K562 (cell line): ENCODE data around the gene CENPP. TPM values are rescaled to one million over a fixed set of nuclear protein-coding genes. Genes with fewer than 3 reads are reported as not detected.

Experiments used
- ATAC-seq: fragments of 200-7000 bp; cut with Tn5 transposase; 3 replicates; pipeline ENCODE4 v1.9.1; 2020; ENCODE audit warnings: moderate library complexity
- BruUV-seq: library from RNA; stranded (reverse); fragments of 400-500 nt; replicated peaks from 2 replicates; lab custom pipeline; 2021; lab: Mats Ljungman, UMichigan
- CTCF ChIA-PET: fragments of 300-600 bp; formaldehyde crosslinking; extraction: SDS; loops from one replicate; lab custom pipeline; 2021; ENCODE audit warnings: low intra/inter-chr PET ratio; lab: Yijun Ruan, JAX
- POLR2A ChIA-PET: fragments of 300-600, 350-650 bp; sonication (Branson Sonifier 250); formaldehyde crosslinking; extraction: SDS; loops from one replicate; lab custom pipeline; 2021; ENCODE audit warnings: antibody characterized with exemption, inconsistent platforms; lab: Yijun Ruan, JAX
- DNase-seq, 4 experiments: peaks; one replicate each; pipeline versions ENCODE4 v3.0.0 to v3.0.0-alpha.2; 2011 to 2018; ENCODE audit warnings: low spot score in 3 of 4, mixed read lengths in 3 of 4; ENCODE audit errors: extremely low read depth in 1 of 4
- FAIRE-seq: peaks from 2 replicates; lab custom pipeline; 2011; peaks lifted over from hg19 to GRCh38; lab: Jason Lieb, UNC
- H2AFZ ChIP-seq: 2 replicates; pipeline ENCODE4 v1.6.0; 2011; ENCODE audit warnings: low read depth, low read length, control low read depth, inconsistent platforms
- H3K27ac ChIP-seq: fragments of 200-600 bp; 3 replicates; pipeline ENCODE4 v1.8.0; 2011; ENCODE audit warnings: low read depth, mild to moderate bottlenecking, control low read depth, inconsistent platforms, low read length, moderate library complexity, mixed read lengths; ENCODE audit errors: extremely low read depth
- H3K27me3 ChIP-seq, 2 experiments: fragments of 300-600 bp in 1 of 2; 2 replicates in 1 of 2; 3 replicates in 1 of 2; pipeline versions ENCODE4 v1.6.0 to v1.8.0; 2011; ENCODE audit warnings: inconsistent platforms in 2 of 2, low read length in 2 of 2, mild to moderate bottlenecking in 1 of 2, mixed read lengths in 1 of 2, moderate library complexity in 1 of 2; ENCODE audit not compliant: control insufficient read depth in 2 of 2, insufficient read depth in 2 of 2
- H3K36me3 ChIP-seq: fragments of 300-600 bp; 3 replicates; pipeline ENCODE4 v1.8.0; 2011; ENCODE audit warnings: mild to moderate bottlenecking, low read length, inconsistent platforms; ENCODE audit not compliant: control insufficient read depth, insufficient read depth
- H3K4me1 ChIP-seq, 2 experiments: fragments of 200-600 bp in 1 of 2; replicated peaks in 1 of 2; 2 replicates in 1 of 2; 3 replicates in 1 of 2; pipeline versions ENCODE4 v1.5.1 to v1.8.0; 2011; ENCODE audit warnings: inconsistent platforms in 2 of 2, low read length in 2 of 2, mild to moderate bottlenecking in 1 of 2, mixed read lengths in 1 of 2, moderate library complexity in 1 of 2; ENCODE audit not compliant: control insufficient read depth in 2 of 2, insufficient read depth in 2 of 2
- H3K4me2 ChIP-seq: 2 replicates; pipeline ENCODE4 v1.6.1; 2011; ENCODE audit warnings: low read length, control low read depth, inconsistent platforms, mixed read lengths; ENCODE audit not compliant: insufficient read depth
- H3K4me3 ChIP-seq: fragments of 200-600 bp; sonication (generic), shearing (Covaris generic); 2 replicates; pipeline ENCODE4 v1.5.1; 2016; ENCODE audit warnings: control low read depth, inconsistent platforms
- H3K79me2 ChIP-seq: fragments of 200-600 bp; 3 replicates; pipeline ENCODE4 v1.8.0; 2011; ENCODE audit warnings: low read length, inconsistent platforms; ENCODE audit not compliant: control insufficient read depth, insufficient read depth
- H3K9ac ChIP-seq, 2 experiments: 2 replicates each; pipeline versions ENCODE4 v1.6.0 to v1.6.1; 2011; ENCODE audit warnings: low read depth in 2 of 2, low read length in 2 of 2, control low read depth in 1 of 2, inconsistent platforms in 1 of 2, mild to moderate bottlenecking in 1 of 2, mixed read lengths in 1 of 2; ENCODE audit not compliant: insufficient read depth in 1 of 2
- H3K9me1 ChIP-seq: one replicate; pipeline ENCODE4 v1.6.0; 2011; ENCODE audit warnings: inconsistent platforms, mild to moderate bottlenecking, low read length, moderate library complexity; ENCODE audit not compliant: control insufficient read depth, insufficient read depth
- H3K9me3 ChIP-seq: replicated peaks from 2 replicates; pipeline ENCODE4 v1.5.1; 2011; ENCODE audit warnings: low read depth, low read length, inconsistent platforms; ENCODE audit not compliant: control insufficient read depth, insufficient read depth
- H4K20me1 ChIP-seq: replicated peaks from 2 replicates; pipeline ENCODE4 v1.6.1; 2011; ENCODE audit warnings: low read length, inconsistent platforms, mixed read lengths; ENCODE audit not compliant: control insufficient read depth, insufficient read depth
- NFIX ChIP-seq: fragments of 250-450 bp; sonication (Bioruptor Pico); IDR thresholded peaks from 2 replicates; pipeline ENCODE4 v1.4.0; 2020; ENCODE audit warnings: low read depth, mild to moderate bottlenecking, moderate library complexity
- NR3C1 ChIP-seq: sonication (generic); formaldehyde crosslinking; IDR thresholded peaks from 2 replicates; pipeline ENCODE4 v1.8.1; 2022; ENCODE audit warnings: missing genetic modification reagents
- OTX1 ChIP-seq: fragments of 450-650 bp; formaldehyde crosslinking; IDR thresholded peaks from 2 replicates; pipeline ENCODE4 v1.4.0; 2022; ENCODE audit warnings: mild to moderate bottlenecking
- PHB2 ChIP-seq: fragments of 450-650 bp; IDR thresholded peaks from 2 replicates; pipeline ENCODE4 v1.6.1; 2017; ENCODE audit warnings: low read depth
- PHTF2 ChIP-seq: fragments of 250-450 bp; sonication (Bioruptor Pico); IDR thresholded peaks from 2 replicates; pipeline ENCODE4 v1.5.0; 2021; ENCODE audit warnings: mild to moderate bottlenecking
- TAF9B ChIP-seq: fragments of 450-650 bp; IDR thresholded peaks from 2 replicates; pipeline ENCODE4 v1.6.1; 2018; ENCODE audit warnings: mild to moderate bottlenecking; ENCODE audit not compliant: partially characterized antibody
- XRCC3 ChIP-seq: fragments of 450-650 bp; IDR thresholded peaks from 2 replicates; pipeline ENCODE4 v1.6.1; 2017; ENCODE audit warnings: mild to moderate bottlenecking, moderate library complexity
- YBX1 ChIP-seq: fragments of 450-650 bp; IDR thresholded peaks from 2 replicates; pipeline ENCODE4 v1.7.1; 2016; ENCODE audit warnings: mild to moderate bottlenecking
- ZFP36 ChIP-seq: fragments of 150-350 bp; IDR thresholded peaks from 2 replicates; pipeline ENCODE4 v1.6.1; 2018; ENCODE audit warnings: low read length, low read depth; ENCODE audit not compliant: partially characterized antibody
- ZNF584 ChIP-seq: fragments of 200-800 bp; sonication (Bioruptor generic); IDR thresholded peaks from 2 replicates; pipeline ENCODE4 v1.6.1; 2016; ENCODE audit warnings: low read depth, mild to moderate bottlenecking, missing genetic modification characterization, missing compliant biosample characterization
- WGBS: fragments of 100-300 bp; shearing (Covaris generic); methylation state at CpG from one replicate; pipeline ENCODE4 v1.1.6; 2016; ENCODE audit warnings: low coverage, mixed read lengths; ENCODE audit not compliant: insufficient coverage; ENCODE audit errors: missing lambda C conversion rate; 5-methylcytosine and 5-hydroxymethylcytosine counted together
- in situ Hi-C: fragments of 300-500 bp; cut with MboI; formaldehyde crosslinking; loops from 4 replicates; pipeline ENCODE4 v1.15.0; 2018; ENCODE audit warnings: inconsistent platforms, mixed read lengths
- intact Hi-C: fragments of 100-400 bp; cut with micrococcal nuclease; formaldehyde crosslinking; loops from 2 replicates; pipeline ENCODE4 v1.14.2; 2022
- polyA plus RNA-seq, 8 experiments: library from polyadenylated mRNA; depleted of rRNA in 4 of 8; stranded (reverse) in 5 of 8; unstranded in 3 of 8; fragments of >200 nt; fragmentation: Nextera tagmentation in 2 of 8; fragmentation: Illumina TruSeq in 1 of 8; extraction: Ambion mirVana in 2 of 8; extraction: Trizol in 1 of 8; gene quantifications; 2 replicates each; pipeline versions ENCODE4 v1.2.1 to v1.2.3, GENCODE V29; 2011 to 2014; ENCODE audit warnings: inconsistent platforms in 1 of 8, missing spikeins in 1 of 8
- total RNA-seq, 7 experiments: library from RNA; depleted of rRNA in 6 of 7; stranded (reverse); fragments of >200 nt in 6 of 7; fragmentation: Illumina TruSeq in 2 of 7; extraction: Trizol in 2 of 7; gene quantifications; 2 replicates each; pipeline versions ENCODE4 v1.2.1 to v1.2.3, GENCODE V29; 2011 to 2021; ENCODE audit warnings: low replicate concordance in 1 of 7
- TF ChIP-seq, protein P1 (sequence below): fragments of 250-450 bp; sonication (Bioruptor Pico); IDR thresholded peaks from 2 replicates; pipeline ENCODE4 v1.4.0; 2020; ENCODE audit warnings: mild to moderate bottlenecking

The CENPP gene
- total and polyA plus RNA-seq, 9 of the 15 experiments (the other 6 are each of a cell fraction or from before 2014, with no cell fraction given): 8.0 to 28.5 (median 17.9) TPM

DNA sequence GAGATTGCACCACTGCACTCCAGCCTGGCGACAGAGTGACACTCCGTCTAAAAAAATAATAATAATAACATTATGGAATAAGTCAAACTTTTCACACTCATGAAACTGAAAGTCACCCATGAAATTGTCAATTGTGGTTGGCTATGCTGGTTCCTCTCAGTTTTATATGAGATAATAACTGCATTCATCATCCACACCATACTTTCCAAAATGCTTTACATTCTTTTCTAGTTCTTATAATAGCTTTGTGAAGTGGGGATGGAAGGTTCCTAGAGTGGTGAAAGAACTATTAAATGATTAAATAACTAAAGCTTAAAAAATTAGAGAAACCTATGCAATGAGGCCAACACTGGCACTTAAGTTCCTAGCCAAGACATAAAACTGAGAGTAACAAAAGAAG, 169.1 kb downstream of the CENPP start (continued):
- no peak for TF ChIP-seq TAF9B

DNA sequence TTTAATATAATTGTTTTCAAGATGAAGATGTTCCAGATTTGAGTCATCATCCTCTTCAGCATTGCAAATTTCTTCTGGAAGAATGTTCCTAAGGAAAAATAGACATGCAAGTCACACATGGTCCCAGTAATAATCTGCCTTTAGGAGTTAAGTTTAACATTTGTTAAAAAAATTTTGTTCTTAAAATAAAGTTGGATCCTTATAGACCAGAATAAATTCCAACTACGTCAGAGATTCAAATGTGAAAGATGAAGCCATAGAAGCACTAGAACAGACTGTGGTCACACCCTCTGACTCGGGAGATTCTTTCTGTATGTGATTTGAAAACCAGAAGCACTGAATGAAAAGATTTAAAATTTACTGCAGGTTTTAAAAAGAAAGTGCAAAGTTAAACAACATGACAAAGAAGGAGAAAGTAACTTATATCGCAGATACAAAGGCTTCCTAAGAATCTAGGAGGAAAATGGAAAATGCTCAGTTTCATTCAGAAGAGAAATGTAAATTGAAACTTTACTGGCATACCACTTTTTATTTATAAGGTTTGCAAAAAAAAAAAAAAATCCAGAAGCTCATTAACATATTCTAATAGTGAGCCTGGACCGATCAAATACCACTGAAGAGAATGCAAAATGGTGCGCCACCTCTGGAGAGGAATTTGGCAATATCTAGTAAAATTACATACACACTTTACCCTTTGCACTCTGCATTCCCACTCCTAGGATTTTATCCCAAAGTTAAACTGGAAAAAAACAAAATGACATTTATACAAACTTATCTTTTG, 170.8 kb downstream of the CENPP start:
- no peaks in the 10 kb centered on the region for H3K36me3 ChIP-seq
- no peak overlapping the region for H3K4me3 ChIP-seq
- ATAC-seq: no peak
- WGBS: 79% methylated on average over 5 of the region's 5 CpGs
- no peaks in the 10 kb centered on the region for H3K79me2 ChIP-seq
- in situ Hi-C loops: no loop called here
- H3K9me3 ChIP-seq: no peaks in the 10 kb centered on the region
- no TSS peak for BruUV-seq
- ChIA-PET CTCF (no interaction called here), POLR2A (no interaction called here)
- H3K27me3 ChIP-seq: no peaks in the 10 kb centered on the region
- H3K4me2 ChIP-seq: no peak overlapping the region
- H4K20me1 ChIP-seq: no peaks in the 10 kb centered on the region
- no peak overlapping the region for H3K9ac ChIP-seq
- H3K9me1 ChIP-seq: no peaks in the 10 kb centered on the region
- peak; percentile 29 for FAIRE-seq
- TF ChIP-seq XRCC3 (no peak), NR3C1 (CRISPR knock-in tag) (no peak), PHTF2 (CRISPR knock-in tag) (no peak), OTX1 (no peak), ZNF584 (CRISPR knock-in tag) (no peak), PHB2 (no peak), YBX1 (no peak), ZFP36 (no peak), NFIX (no peak)
- TF ChIP-seq, protein P1, sequence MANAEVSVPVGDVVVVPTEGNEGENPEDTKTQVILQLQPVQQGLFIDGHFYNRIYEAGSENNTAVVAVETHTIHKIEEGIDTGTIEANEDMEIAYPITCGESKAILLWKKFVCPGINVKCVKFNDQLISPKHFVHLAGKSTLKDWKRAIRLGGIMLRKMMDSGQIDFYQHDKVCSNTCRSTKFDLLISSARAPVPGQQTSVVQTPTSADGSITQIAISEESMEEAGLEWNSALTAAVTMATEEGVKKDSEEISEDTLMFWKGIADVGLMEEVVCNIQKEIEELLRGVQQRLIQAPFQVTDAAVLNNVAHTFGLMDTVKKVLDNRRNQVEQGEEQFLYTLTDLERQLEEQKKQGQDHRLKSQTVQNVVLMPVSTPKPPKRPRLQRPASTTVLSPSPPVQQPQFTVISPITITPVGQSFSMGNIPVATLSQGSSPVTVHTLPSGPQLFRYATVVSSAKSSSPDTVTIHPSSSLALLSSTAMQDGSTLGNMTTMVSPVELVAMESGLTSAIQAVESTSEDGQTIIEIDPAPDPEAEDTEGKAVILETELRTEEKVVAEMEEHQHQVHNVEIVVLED (CRISPR knock-in tag): no peak
- DNase-seq: no peak
- intact Hi-C loops: no loop called here
- H3K4me1 ChIP-seq: no peaks in the 10 kb centered on the region; a peak in 2 of 5 replicates
- H2AFZ ChIP-seq: no peak overlapping the region
- no peak overlapping the region for H3K27ac ChIP-seq
